GM12878 (cell line): ENCODE measurements around the gene SEBOX. TPM values are rescaled to one million over a fixed set of nuclear protein-coding genes. Genes with fewer than 3 reads are reported as not detected.

Experiments
- ATAC-seq: fragments of 200-7000 bp; cut with Tn5 transposase; 3 replicates; pipeline ENCODE4 v1.9.1; 2020; ENCODE audit warnings: mild to moderate bottlenecking, moderate library complexity
- BruUV-seq: library from RNA; stranded (reverse); fragments of 400-500 nt; replicated peaks from 2 replicates; lab custom pipeline; 2021; lab: Mats Ljungman, UMichigan
- CTCF ChIA-PET: fragments of 300-600 bp; sonication (Branson Sonifier 250); formaldehyde crosslinking; extraction: SDS; loops from one replicate; lab custom pipeline; 2021; ENCODE audit warnings: inconsistent platforms; lab: Yijun Ruan, JAX
- POLR2A ChIA-PET: fragments of 350-600 bp; formaldehyde crosslinking; extraction: SDS; loops from one replicate; lab custom pipeline; 2021; ENCODE audit warnings: inconsistent platforms; lab: Charles Lee
- RAD21 ChIA-PET: fragments of 300-600 bp; sonication (Branson Sonifier 250); formaldehyde crosslinking; loops from one replicate; lab custom pipeline; 2023; ENCODE audit warnings: antibody characterized with exemption; ENCODE audit not compliant: unreplicated experiment; lab: Charles Lee
- SMC1A ChIA-PET: fragments of 300-600 bp; sonication (Branson Sonifier 250); formaldehyde crosslinking; loops from one replicate; lab custom pipeline; 2023; ENCODE audit not compliant: unreplicated experiment, uncharacterized antibody; lab: Charles Lee
- DNase-seq: peaks from one replicate; pipeline ENCODE4 v3.0.0-alpha.2; 2011; ENCODE audit warnings: low read depth, low spot score
- FAIRE-seq: peaks from 3 replicates; lab custom pipeline; 2011; peaks lifted over from hg19 to GRCh38; lab: Jason Lieb, UNC
- H2AFZ ChIP-seq: 2 replicates; pipeline ENCODE4 v1.6.0; 2011; ENCODE audit warnings: low read depth, low read length, control low read depth; ENCODE audit not compliant: control insufficient read depth
- H3K27ac ChIP-seq: 2 replicates; pipeline ENCODE4 v1.5.1; 2011; ENCODE audit warnings: control low read depth; ENCODE audit not compliant: control insufficient read depth, insufficient read depth
- H3K27me3 ChIP-seq, 2 experiments: replicated peaks in 1 of 2; 2 replicates each; pipeline versions ENCODE4 v1.6.0 to v1.6.1; 2011; ENCODE audit warnings: low read length in 1 of 2; ENCODE audit not compliant: control insufficient read depth in 2 of 2, insufficient read depth in 2 of 2
- H3K36me3 ChIP-seq, 2 experiments: 2 replicates each; pipeline ENCODE4 v1.5.1; 2011; ENCODE audit warnings: low read length in 1 of 2; ENCODE audit not compliant: control insufficient read depth in 2 of 2, insufficient read depth in 2 of 2
- H3K4me1 ChIP-seq: 2 replicates; pipeline ENCODE4 v1.6.1; 2011; ENCODE audit warnings: mild to moderate bottlenecking, low read length, moderate library complexity, mixed read lengths; ENCODE audit not compliant: control insufficient read depth, insufficient read depth
- H3K4me2 ChIP-seq: 2 replicates; pipeline ENCODE4 v1.6.0; 2011; ENCODE audit warnings: control low read depth; ENCODE audit not compliant: control insufficient read depth, insufficient read depth
- H3K4me3 ChIP-seq: fragments of 200-600 bp; sonication (generic); 2 replicates; pipeline ENCODE4 v1.5.1; 2016
- H3K79me2 ChIP-seq: 2 replicates; pipeline ENCODE4 v1.6.0; 2011; ENCODE audit warnings: low read length; ENCODE audit not compliant: control insufficient read depth, insufficient read depth
- H3K9ac ChIP-seq: 2 replicates; pipeline ENCODE4 v1.8.0; 2011; ENCODE audit warnings: low read length, control low read depth, mixed read lengths; ENCODE audit not compliant: control insufficient read depth, insufficient read depth
- H3K9me3 ChIP-seq: replicated peaks from 3 replicates; pipeline ENCODE4 v1.5.1; 2011; ENCODE audit warnings: mild to moderate bottlenecking, low read length; ENCODE audit not compliant: control insufficient read depth, insufficient read depth
- H4K20me1 ChIP-seq: 2 replicates; pipeline ENCODE4 v1.6.0; 2011; ENCODE audit not compliant: control insufficient read depth, insufficient read depth
- POLR2A ChIP-seq: IDR thresholded peaks from 2 replicates; pipeline ENCODE4 v1.6.1; 2011; ENCODE audit warnings: low read depth, mild to moderate bottlenecking, low read length
- ZNF687 ChIP-seq: fragments of 450-650 bp; IDR thresholded peaks from 2 replicates; pipeline ENCODE4 v1.6.1; 2017; ENCODE audit warnings: mild to moderate bottlenecking, moderate library complexity
- WGBS: methylation state at CpG from one replicate; pipeline ENCODE4 v1.1.6; 2016; ENCODE audit warnings: low lambda C conversion rate; ENCODE audit not compliant: insufficient replicate concordance, insufficient coverage; ENCODE audit errors: missing lambda C conversion rate; 5-methylcytosine and 5-hydroxymethylcytosine counted together
- in situ Hi-C: fragments of 300-500 bp; cut with MboI; formaldehyde crosslinking; loops from 9 replicates; pipeline ENCODE4 v1.14.3; 2018; ENCODE audit warnings: mixed read lengths
- intact Hi-C: fragments of 100-400 bp; cut with micrococcal nuclease; formaldehyde crosslinking; loops from one replicate; pipeline ENCODE4 v1.14.2; 2022; ENCODE audit not compliant: unreplicated experiment
- polyA plus RNA-seq, 11 experiments: library from polyadenylated mRNA; depleted of rRNA in 4 of 11; unstranded in 6 of 11; stranded (reverse) in 5 of 11; fragments of >200 nt; fragmentation: Nextera tagmentation in 4 of 11; fragmentation: Illumina TruSeq in 1 of 11; extraction: Ambion mirVana in 4 of 11; extraction: Trizol in 1 of 11; gene quantifications; 1 replicate in 1 of 11; 2 replicates in 10 of 11; pipeline versions ENCODE4 v1.2.1 to v1.2.3, GENCODE V29; 2011 to 2016; ENCODE audit warnings: inconsistent platforms in 2 of 11, missing spikeins in 2 of 11, low read depth in 1 of 11
- total RNA-seq, 4 experiments: library from RNA; depleted of rRNA in 3 of 4; stranded (reverse); fragments of >200 nt in 3 of 4; fragmentation: Illumina TruSeq in 1 of 4; extraction: Trizol in 1 of 4; gene quantifications; 2 replicates each; pipeline versions ENCODE4 v1.2.1 to v1.2.3, GENCODE V29; 2013 to 2021

Gene SEBOX
- total and polyA plus RNA-seq, 10 of the 15 experiments (the other 5 are each of a cell fraction or from before 2014, with no cell fraction given), result not detected

- in situ Hi-C loops (loop anchor here (10.0 kb wide), 1 partner anchor 175 kb away; no protein-coding TSS in a partner anchor), intact Hi-C loops (loop anchor here (10.0 kb wide), 2 partner anchors 65 to 175 kb away; no protein-coding TSS in a partner anchor)
- Histone ChIP-seq H4K20me1 (peaks cover 3% of the 10 kb centered on the region; the same call in 1 of the 2 replicates), H3K4me2 (peak within 1 kb of the TSS; percentile 93), H3K79me2 (peaks cover 2% of the 10 kb centered on the region; the same call in 1 of the 2 replicates), H3K9ac (no peak within 1 kb of the TSS), H3K36me3 (no peaks in the 10 kb centered on the region), H3K27ac (no peak within 1 kb of the TSS), H3K9me3 (no peaks in the 10 kb centered on the region), H3K4me1 (peaks cover 7% of the 10 kb centered on the region), H3K27me3 (no peaks in the 10 kb centered on the region), H2AFZ (peak within 1 kb of the TSS; percentile 65), H3K4me3 (peak within 1 kb of the TSS; percentile 9; the same call in 1 of the 2 replicates)
- 0 out of 2 replicates have a peak, but pooled peaks have one; percentile 24 for TF ChIP-seq POLR2A
- no peak for TF ChIP-seq ZNF687
- 58% methylated on average over 8 of the region's 8 CpGs for WGBS
- ChIA-PET POLR2A (interaction anchor here (0.5 to 2.1 kb wide), 3 partner anchors 13 to 238 kb away, joined by 3 to 8 read pairs (median 4); partner anchors contain the start of gene POLDIP2), RAD21 (no interaction called here), SMC1A (interaction anchor here (1.2 to 1.5 kb wide), 2 partner anchors 47 to 113 kb away, joined by 3 to 5 read pairs; no protein-coding TSS in a partner anchor), CTCF (interaction anchor here (0.6 to 1.2 kb wide), 2 partner anchors 46 to 350 kb away, joined by 3 to 4 read pairs; no protein-coding TSS in a partner anchor)
- ATAC-seq (no peak), DNase-seq (no peak), FAIRE-seq (no peak)
- BruUV-seq, result no TSS peak
These were observed 5.2 kb upstream of the SEBOX start, which contains the start of gene VTN for GRCh38 chr17:28370035-28370743. TSS of gene VTN (minus strand) at chr17:28370307. CDS start at chr17:28370203, 104 bp downstream.
